CD14-positive monocyte (primary cell): ENCODE measurements around the gene EEFSEC. TPM values are rescaled to one million over a fixed set of nuclear protein-coding genes. Genes with fewer than 3 reads are reported as not detected.

Experiments
- DNase-seq, 3 donors: peaks; one replicate each; pipeline ENCODE4 v3.0.0-alpha.2; 2011 to 2022
- H2AFZ ChIP-seq: 2 replicates; pipeline ENCODE4 v1.6.0; 2012; ENCODE audit warnings: mild to moderate bottlenecking, low read depth, low read length, inconsistent platforms; ENCODE audit not compliant: insufficient read depth, poor library complexity, severe bottlenecking
- H3K27ac ChIP-seq, 2 donors: 1 replicate in 1 of 2; 2 replicates in 1 of 2; pipeline ENCODE4 v1.5.1; 2012 to 2013; ENCODE audit warnings: low read length in 2 of 2, control low read depth in 1 of 2, inconsistent platforms in 1 of 2, low read depth in 1 of 2, mild to moderate bottlenecking in 1 of 2
- H3K27me3 ChIP-seq, 2 donors: one replicate each; pipeline versions ENCODE4 v1.6.0 to v1.6.1; 2011 to 2013; ENCODE audit warnings: low read length in 2 of 2; ENCODE audit not compliant: control insufficient read depth in 2 of 2, insufficient read depth in 2 of 2
- H3K36me3 ChIP-seq, 2 donors: replicated peaks in 1 of 2; 1 replicate in 1 of 2; 2 replicates in 1 of 2; pipeline versions ENCODE4 v1.5.1 to v1.6.1; 2012 to 2013; ENCODE audit warnings: low read length in 2 of 2, control low read depth in 1 of 2, inconsistent platforms in 1 of 2, mild to moderate bottlenecking in 1 of 2; ENCODE audit not compliant: insufficient read depth in 2 of 2, control insufficient read depth in 1 of 2
- H3K4me1 ChIP-seq, 2 donors: 1 replicate in 1 of 2; 2 replicates in 1 of 2; pipeline versions ENCODE4 v1.5.1 to v1.6.1; 2012 to 2013; ENCODE audit warnings: low read length in 2 of 2, control low read depth in 1 of 2, inconsistent platforms in 1 of 2, mild to moderate bottlenecking in 1 of 2, moderate library complexity in 1 of 2; ENCODE audit not compliant: insufficient read depth in 2 of 2, control insufficient read depth in 1 of 2
- H3K4me2 ChIP-seq: replicated peaks from 2 replicates; pipeline ENCODE3; 2012; ENCODE audit warnings: low read length, moderate library complexity, mild to moderate bottlenecking; ENCODE audit not compliant: poor library complexity, severe bottlenecking; ENCODE audit errors: extremely low read depth
- H3K4me3 ChIP-seq, 3 experiments: fragments of 200-600 bp in 1 of 3; sonication (generic) in 1 of 3; replicated peaks in 1 of 3; 1 replicate in 2 of 3; 2 replicates in 1 of 3; pipeline ENCODE4 v1.5.1; 2011 to 2013; ENCODE audit warnings: low read length in 3 of 3, mild to moderate bottlenecking in 3 of 3, control low read depth in 2 of 3, low read depth in 2 of 3, inconsistent platforms in 1 of 3, moderate library complexity in 1 of 3
- H3K79me2 ChIP-seq: 2 replicates; pipeline ENCODE4 v1.6.0; 2012; ENCODE audit warnings: mild to moderate bottlenecking, control low read depth, inconsistent platforms, low read length, moderate library complexity; ENCODE audit not compliant: insufficient read depth
- H3K9ac ChIP-seq: 2 replicates; pipeline ENCODE4 v1.6.0; 2017; ENCODE audit warnings: low read length, mild to moderate bottlenecking; ENCODE audit not compliant: insufficient read depth, poor library complexity, severe bottlenecking
- H3K9me3 ChIP-seq, 2 donors: replicated peaks in 1 of 2; 1 replicate in 1 of 2; 2 replicates in 1 of 2; pipeline versions ENCODE4 v1.5.1 to v1.6.1; 2012 to 2013; ENCODE audit warnings: low read length in 2 of 2, control low read depth in 1 of 2; ENCODE audit not compliant: control insufficient read depth in 1 of 2, insufficient read depth in 1 of 2
- H4K20me1 ChIP-seq: 2 replicates; pipeline ENCODE4 v1.6.0; 2012; ENCODE audit warnings: mild to moderate bottlenecking, low read length, control low read depth, moderate library complexity; ENCODE audit not compliant: insufficient read depth
- H3K27ac Mint-ChIP-seq, 7 donors: one replicate each; pipeline ENCODE4 v1.8.0; 2020; ENCODE audit warnings: mild to moderate bottlenecking in 7 of 7, mixed read lengths in 7 of 7, moderate library complexity in 6 of 7, inconsistent platforms in 2 of 7
- H3K27me3 Mint-ChIP-seq, 3 donors: one replicate each; pipeline ENCODE4 v1.8.0; 2021 to 2022; ENCODE audit warnings: low read depth in 3 of 3, mild to moderate bottlenecking in 3 of 3, mixed read lengths in 3 of 3, moderate library complexity in 3 of 3, inconsistent platforms in 1 of 3
- H3K36me3 Mint-ChIP-seq, 2 donors: one replicate each; pipeline ENCODE4 v1.8.0; 2020; ENCODE audit warnings: mixed read lengths in 2 of 2, inconsistent platforms in 1 of 2, mild to moderate bottlenecking in 1 of 2
- H3K4me1 Mint-ChIP-seq: one replicate; pipeline ENCODE4 v1.8.0; 2020; ENCODE audit warnings: mild to moderate bottlenecking, mixed read lengths
- H3K4me3 Mint-ChIP-seq, 2 donors: one replicate each; pipeline ENCODE4 v1.8.0; 2020; ENCODE audit warnings: mild to moderate bottlenecking in 2 of 2, mixed read lengths in 2 of 2, moderate library complexity in 1 of 2
- H3K9me3 Mint-ChIP-seq, 7 donors: one replicate each; pipeline ENCODE4 v1.8.0; 2020 to 2022; ENCODE audit warnings: mixed read lengths in 7 of 7, mild to moderate bottlenecking in 6 of 7, moderate library complexity in 6 of 7, inconsistent platforms in 2 of 7
- CTCF ChIP-seq: fragments of 200-600 bp; IDR thresholded peaks from one replicate; pipeline ENCODE4 v1.8.0; 2022; ENCODE audit warnings: antibody characterized with exemption, mild to moderate bottlenecking
- WGBS: methylation state at CpG from one replicate; pipeline ENCODE4 v1.1.5; 2013; ENCODE audit warnings: missing lambda C conversion rate; ENCODE audit not compliant: insufficient coverage; 5-methylcytosine and 5-hydroxymethylcytosine counted together
- intact Hi-C, 2 donors: fragments of 100-400 bp; cut with micrococcal nuclease; formaldehyde crosslinking; loops; one replicate each; pipeline versions ENCODE4 v1.15.0 to v1.15.1; 2023
- polyA plus RNA-seq, 3 donors: library from polyadenylated mRNA; depleted of rRNA in 1 of 3; unstranded in 2 of 3; stranded (reverse) in 1 of 3; fragments of 300-500 nt in 2 of 3; fragments of >200 nt in 1 of 3; fragmentation: Illumina TruSeq in 2 of 3; gene quantifications; 1 replicate in 2 of 3; 2 replicates in 1 of 3; pipeline ENCODE4 v1.2.3, GENCODE V29; 2012 to 2021

EEFSEC gene
- polyA plus RNA-seq, 3 donors = 13.3 to 14.9 (median 14.9) TPM

GRCh38 chr3:128421439-128421836, 268.2 kb downstream of the EEFSEC start:
- Histone ChIP-seq H2AFZ (no peak overlapping the region), H3K9ac (no peak overlapping the region), H3K27ac (no peak overlapping the region), H3K4me2 (no peak overlapping the region), H3K4me1 (peaks cover 13 to 20% of the 10 kb centered on the region in 2 donors), H4K20me1 (no peaks in the 10 kb centered on the region), H3K36me3 (no peaks in the 10 kb centered on the region), H3K27me3 (peaks cover 0 to 3% of the 10 kb centered on the region in 2 donors), H3K79me2 (no peaks in the 10 kb centered on the region), H3K9me3 (peaks cover 0 to 3% of the 10 kb centered on the region in 2 donors), H3K4me3 (no peak overlapping the region)
- intact Hi-C loops = no loop called here
- H3K27me3 Mint-ChIP-seq = peaks cover 6 to 10% (median 8%) of the 10 kb centered on the region in 3 donors
- peaks cover 0 to 6% (median 2%) of the 10 kb centered on the region in 7 donors for H3K9me3 Mint-ChIP-seq
- WGBS = 98% methylated on average over 7 of the region's 11 CpGs
- TF ChIP-seq CTCF = no peak
- no peak overlapping the region for H3K27ac Mint-ChIP-seq
- no peak for DNase-seq
- H3K4me1 Mint-ChIP-seq = peaks cover 12% of the 10 kb centered on the region
- H3K4me3 Mint-ChIP-seq = no peak overlapping the region
- peaks cover 0 to 5% of the 10 kb centered on the region in 2 donors for H3K36me3 Mint-ChIP-seq

- TF ChIP-seq CTCF = no peak
- peaks cover 0 to 3% of the 10 kb centered on the region in 2 donors for H3K9me3 ChIP-seq
- H3K79me2 ChIP-seq = no peaks in the 10 kb centered on the region
- no peak overlapping the region for H3K4me3 ChIP-seq
- peaks cover 7% of the 10 kb centered on the region for H3K4me1 Mint-ChIP-seq
- H3K36me3 ChIP-seq = no peaks in the 10 kb centered on the region
- H3K27ac ChIP-seq = no peak overlapping the region
- no peak overlapping the region for H3K4me3 Mint-ChIP-seq
- no peak overlapping the region for H2AFZ ChIP-seq
- no peaks in the 10 kb centered on the region for H4K20me1 ChIP-seq
- DNase-seq = no peak
- peaks cover 0 to 6% (median 2%) of the 10 kb centered on the region in 7 donors for H3K9me3 Mint-ChIP-seq
- H3K36me3 Mint-ChIP-seq = peaks cover 0 to 5% of the 10 kb centered on the region in 2 donors
- H3K27me3 Mint-ChIP-seq = peaks cover 7 to 11% (median 11%) of the 10 kb centered on the region in 3 donors
- no peak overlapping the region for H3K9ac ChIP-seq
- H3K4me1 ChIP-seq = peaks cover 12 to 19% of the 10 kb centered on the region in 2 donors
- 94% methylated on average over 7 of the region's 7 CpGs for WGBS
- H3K4me2 ChIP-seq = no peak overlapping the region
- no peak overlapping the region for H3K27ac Mint-ChIP-seq
- peaks cover 0 to 5% of the 10 kb centered on the region in 2 donors for H3K27me3 ChIP-seq
- intact Hi-C loops = no loop called here
These were observed 268.7 kb downstream of the EEFSEC start for GRCh38 chr3:128421966-128422365.
